A673 (cell line): ENCODE measurements around the gene PRSS3. TPM values are rescaled to one million over a fixed set of nuclear protein-coding genes. Genes with fewer than 3 reads are reported as not detected.
A peak's percentile ranks its signal among the peaks of the same experiment; 100 is the strongest.

Experiments used
- BruUV-seq: library from RNA; stranded (reverse); fragments of 400-500 nt; replicated peaks from 2 replicates; lab custom pipeline; 2021; lab: Mats Ljungman, UMichigan
- CTCF ChIA-PET: fragments of 300-600 bp; sonication (Branson Sonifier 250); formaldehyde crosslinking; loops from one replicate; lab custom pipeline; 2022; ENCODE audit warnings: antibody characterized with exemption; lab: Charles Lee
- POLR2A ChIA-PET: fragments of 300-600 bp; sonication (Branson Sonifier 250); formaldehyde crosslinking; loops from one replicate; lab custom pipeline; 2022; ENCODE audit warnings: antibody characterized with exemption; ENCODE audit not compliant: low non-redundant PET; lab: Charles Lee
- DNase-seq: peaks from one replicate; pipeline ENCODE4 v3.0.0-alpha.2; 2015; ENCODE audit warnings: low spot score
- H3K27ac ChIP-seq: fragments of 200-600 bp; sonication (generic); 2 replicates; pipeline ENCODE4 v1.5.1; 2016; ENCODE audit warnings: mixed run types, low read depth, mild to moderate bottlenecking, mixed read lengths, antibody characterized with exemption, low read length; ENCODE audit not compliant: poor library complexity, severe bottlenecking
- H3K27me3 ChIP-seq: fragments of 200-600 bp; sonication (generic); replicated peaks from 2 replicates; pipeline ENCODE4 v1.6.1; 2017; ENCODE audit warnings: mixed run types, low read depth, mild to moderate bottlenecking, mixed read lengths, antibody characterized with exemption, low read length; ENCODE audit not compliant: insufficient read depth, poor library complexity
- H3K36me3 ChIP-seq: fragments of 200-600 bp; sonication (generic); 2 replicates; pipeline ENCODE4 v1.6.1; 2016; ENCODE audit warnings: mixed run types, mild to moderate bottlenecking, mixed read lengths, antibody characterized with exemption, low read length; ENCODE audit not compliant: insufficient read depth, poor library complexity, severe bottlenecking
- H3K4me1 ChIP-seq: fragments of 200-600 bp; sonication (generic); 2 replicates; pipeline ENCODE4 v1.6.1; 2017; ENCODE audit warnings: mixed run types, mild to moderate bottlenecking, mixed read lengths, antibody characterized with exemption, low read length; ENCODE audit not compliant: insufficient read depth, poor library complexity, severe bottlenecking
- H3K4me3 ChIP-seq: fragments of 200-600 bp; sonication (generic); 2 replicates; pipeline ENCODE4 v1.5.1; 2016; ENCODE audit warnings: low read depth, mixed run types, mild to moderate bottlenecking, mixed read lengths, low read length; ENCODE audit not compliant: poor library complexity, severe bottlenecking
- H3K9me3 ChIP-seq: fragments of 200-600 bp; sonication (generic); 2 replicates; pipeline ENCODE4 v1.6.1; 2016; ENCODE audit warnings: mixed run types, low read depth, mild to moderate bottlenecking, mixed read lengths, antibody characterized with exemption, low read length; ENCODE audit not compliant: poor library complexity, severe bottlenecking
- EZH2 ChIP-seq: fragments of 200-600 bp; sonication (generic); IDR thresholded peaks from 2 replicates; pipeline ENCODE4 v1.6.1; 2017; ENCODE audit warnings: borderline replicate concordance, low read depth, mild to moderate bottlenecking, mixed read lengths, antibody characterized with exemption, low read length; ENCODE audit not compliant: poor library complexity, severe bottlenecking
- intact Hi-C: fragments of 100-400 bp; cut with micrococcal nuclease; formaldehyde crosslinking; loops from one replicate; pipeline ENCODE4 v1.10.0; 2022; ENCODE audit not compliant: unreplicated experiment
- total RNA-seq: library from RNA; stranded (reverse); gene quantifications from 2 replicates; pipeline ENCODE4 v1.2.3, GENCODE V29; 2021
- TF ChIP-seq, protein P1 (sequence below): fragments of 300-800, 200-600 bp; sonication (generic); conservative IDR thresholded peaks from 2 replicates; pipeline ENCODE4 v1.5.1; 2017; ENCODE audit warnings: low read depth, mild to moderate bottlenecking, antibody characterized with exemption, low read length, moderate library complexity, mixed read lengths

The PRSS3 gene
- total RNA-seq, 1 experiment from 2014 or later, result not detected

DNA sequence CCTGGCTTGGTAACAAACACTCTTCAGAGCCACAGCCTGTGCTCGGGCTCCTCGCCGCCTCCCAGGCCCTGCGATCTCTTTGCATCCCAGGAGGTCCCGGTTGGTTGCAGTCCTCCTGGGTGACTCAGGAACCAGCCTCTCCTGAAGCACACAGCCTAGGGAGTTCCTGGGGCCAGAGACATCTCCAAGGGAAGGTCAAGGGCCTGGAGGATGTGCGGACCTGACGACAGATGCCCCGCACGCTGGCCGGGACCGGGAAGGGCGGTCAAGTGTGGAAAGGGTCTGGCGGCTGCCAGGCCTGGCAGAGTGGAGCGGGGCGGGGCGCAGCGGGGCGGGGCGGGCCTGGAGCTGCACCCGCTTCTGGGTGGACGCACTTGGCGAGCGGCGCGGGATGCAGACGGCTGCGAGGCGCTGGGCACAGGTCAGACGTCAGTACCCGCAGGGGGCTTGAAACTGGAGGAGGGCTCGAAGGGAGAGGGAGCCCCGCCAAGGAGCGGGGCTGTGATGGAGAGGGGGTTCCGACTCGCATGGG is 45.0 kb upstream of the PRSS3 start:
- Histone ChIP-seq H3K9me3 (no peaks in the 10 kb centered on the region), H3K27me3 (peaks cover 73% of the 10 kb centered on the region), H3K36me3 (no peaks in the 10 kb centered on the region), H3K27ac (no peak overlapping the region), H3K4me1 (no peaks in the 10 kb centered on the region), H3K4me3 (peak overlapping the region; percentile 2)
- TF ChIP-seq, protein P1, sequence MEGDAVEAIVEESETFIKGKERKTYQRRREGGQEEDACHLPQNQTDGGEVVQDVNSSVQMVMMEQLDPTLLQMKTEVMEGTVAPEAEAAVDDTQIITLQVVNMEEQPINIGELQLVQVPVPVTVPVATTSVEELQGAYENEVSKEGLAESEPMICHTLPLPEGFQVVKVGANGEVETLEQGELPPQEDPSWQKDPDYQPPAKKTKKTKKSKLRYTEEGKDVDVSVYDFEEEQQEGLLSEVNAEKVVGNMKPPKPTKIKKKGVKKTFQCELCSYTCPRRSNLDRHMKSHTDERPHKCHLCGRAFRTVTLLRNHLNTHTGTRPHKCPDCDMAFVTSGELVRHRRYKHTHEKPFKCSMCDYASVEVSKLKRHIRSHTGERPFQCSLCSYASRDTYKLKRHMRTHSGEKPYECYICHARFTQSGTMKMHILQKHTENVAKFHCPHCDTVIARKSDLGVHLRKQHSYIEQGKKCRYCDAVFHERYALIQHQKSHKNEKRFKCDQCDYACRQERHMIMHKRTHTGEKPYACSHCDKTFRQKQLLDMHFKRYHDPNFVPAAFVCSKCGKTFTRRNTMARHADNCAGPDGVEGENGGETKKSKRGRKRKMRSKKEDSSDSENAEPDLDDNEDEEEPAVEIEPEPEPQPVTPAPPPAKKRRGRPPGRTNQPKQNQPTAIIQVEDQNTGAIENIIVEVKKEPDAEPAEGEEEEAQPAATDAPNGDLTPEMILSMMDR, result no peak
- TF ChIP-seq EZH2, result no peak
- POLR2A ChIA-PET, result interaction anchor here (0.6 kb wide), 1 partner anchor 12 kb away, joined by 3 read pairs; no protein-coding TSS in a partner anchor
- intact Hi-C loops, result no loop called here
- BruUV-seq, result no TSS peak
- CTCF ChIA-PET, result no interaction called here
- no peak for DNase-seq

DNA sequence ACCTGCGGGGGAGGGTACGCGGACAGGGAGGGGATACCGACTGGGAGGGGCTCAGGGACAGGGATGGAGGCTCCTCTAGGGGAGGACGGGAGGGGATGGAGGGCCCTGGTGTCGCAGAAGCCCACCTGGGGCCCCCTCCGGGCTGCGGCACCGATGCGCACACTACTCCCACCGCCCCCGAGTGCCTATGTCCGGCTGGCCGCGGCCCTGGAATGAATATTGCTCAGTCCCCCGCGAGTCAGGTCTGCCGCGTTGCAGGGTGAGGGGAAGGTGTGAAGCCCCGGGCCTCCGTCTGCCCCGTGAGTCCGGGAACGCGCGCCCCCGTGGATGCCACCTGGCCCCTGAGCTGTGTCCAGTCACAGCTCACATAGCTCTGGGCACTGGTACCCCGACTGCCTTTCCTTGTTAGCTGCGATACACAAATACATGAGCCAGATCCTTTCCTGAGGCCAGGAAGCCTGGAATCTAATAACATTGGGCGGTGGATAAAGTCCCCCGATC is 44.5 kb upstream of the PRSS3 start:
- BruUV-seq, result no TSS peak
- TF ChIP-seq, protein P1, result no peak
- TF ChIP-seq EZH2, result peak; percentile 20
- Histone ChIP-seq H3K4me1 (no peaks in the 10 kb centered on the region), H3K9me3 (no peaks in the 10 kb centered on the region), H3K4me3 (peak overlapping the region; percentile 2), H3K27me3 (peaks cover 72% of the 10 kb centered on the region), H3K27ac (no peak overlapping the region), H3K36me3 (no peaks in the 10 kb centered on the region)
- CTCF ChIA-PET, result no interaction called here
- DNase-seq, result no peak
- POLR2A ChIA-PET, result interaction anchor here (0.6 kb wide), 2 partner anchors 11 to 13 kb away, joined by 3 read pairs; no protein-coding TSS in a partner anchor
- intact Hi-C loops, result no loop called here

DNA sequence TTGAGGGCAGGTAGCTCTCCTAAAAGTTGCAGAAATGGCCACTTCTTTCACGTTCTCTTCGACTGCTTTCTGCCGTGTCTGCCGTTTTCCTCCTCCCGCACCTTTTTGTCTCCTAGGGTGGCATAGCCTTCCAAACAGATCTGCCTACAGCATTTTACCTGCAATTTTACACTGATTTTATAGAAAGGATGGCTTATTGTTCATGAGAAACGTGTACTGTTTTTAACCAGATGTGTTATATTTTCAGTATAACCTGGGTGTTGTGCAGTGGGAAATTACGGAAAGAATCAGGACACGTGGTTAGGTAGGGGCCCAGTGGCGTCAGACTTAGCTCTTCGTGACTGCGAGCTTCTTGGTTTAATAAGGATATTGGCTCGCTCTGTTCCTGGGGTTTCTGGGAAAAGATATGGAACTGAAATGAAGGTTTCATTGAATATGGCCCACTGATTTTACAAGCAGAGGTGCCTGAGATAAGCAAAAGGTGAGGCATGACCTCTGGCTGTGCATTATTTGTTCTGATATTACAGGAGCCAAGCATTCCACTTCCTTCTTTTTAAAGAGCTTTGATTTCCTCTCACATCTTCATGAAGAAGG is 43.7 kb upstream of the PRSS3 start:
- no peak overlapping the region for H3K27ac ChIP-seq
- CTCF ChIA-PET, result no interaction called here
- intact Hi-C loops, result no loop called here
- H3K9me3 ChIP-seq, result no peaks in the 10 kb centered on the region
- H3K4me3 ChIP-seq, result no peak overlapping the region
- H3K36me3 ChIP-seq, result no peaks in the 10 kb centered on the region
- no peaks in the 10 kb centered on the region for H3K4me1 ChIP-seq
- TF ChIP-seq EZH2, result no peak
- TF ChIP-seq, protein P1, result no peak
- peaks cover 74% of the 10 kb centered on the region for H3K27me3 ChIP-seq
- POLR2A ChIA-PET, result interaction anchor here (0.6 kb wide), 1 partner anchor 14 kb away, joined by 3 read pairs; no protein-coding TSS in a partner anchor
- DNase-seq, result no peak
- BruUV-seq, result no TSS peak
